NCI-H1417 (cell line): ENCODE measurements around the gene VPS25.

Experiments
- DNase-seq, 3 experiments: peaks; one replicate each; lab custom pipeline; 2025; lab: John Stamatoyannopoulos, UW

VPS25 gene

GRCh38 chr17:42795465-42795864 lies 22.2 kb downstream of the VPS25 start:
- DNase-seq, result no peak

DNA sequence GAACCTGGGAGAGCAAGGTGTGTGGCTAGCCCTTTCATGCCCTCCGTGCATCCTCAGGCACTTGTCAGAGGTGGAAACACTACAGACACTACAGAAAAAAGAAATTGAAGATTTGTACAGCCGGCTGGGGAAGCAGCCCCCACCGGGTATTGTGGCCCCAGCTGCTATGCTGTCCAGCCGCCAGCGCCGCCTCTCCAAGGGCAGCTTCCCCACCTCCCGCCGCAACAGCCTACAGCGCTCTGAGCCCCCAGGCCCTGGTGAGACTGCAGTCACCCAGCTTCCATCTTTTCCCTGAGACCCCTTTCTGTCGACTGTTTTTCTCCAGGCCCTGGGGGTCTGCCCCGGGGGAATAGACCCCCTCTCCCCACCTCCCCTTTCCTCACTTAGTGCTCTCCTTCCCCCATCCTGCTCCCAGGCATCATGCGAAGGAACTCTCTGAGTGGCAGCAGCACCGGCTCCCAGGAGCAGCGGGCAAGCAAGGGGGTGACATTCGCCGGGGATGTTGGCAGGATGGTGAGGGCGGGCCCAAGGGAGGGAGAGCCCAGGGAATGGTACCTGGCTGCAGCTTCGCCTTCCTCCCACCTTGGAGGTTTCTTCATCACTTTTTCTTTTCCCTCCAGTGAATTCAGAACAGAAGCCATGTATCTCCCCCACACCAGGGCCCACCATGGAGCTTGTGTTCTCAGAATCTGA lies 23.0 kb downstream of the VPS25 start:
- no peak for DNase-seq

DNA sequence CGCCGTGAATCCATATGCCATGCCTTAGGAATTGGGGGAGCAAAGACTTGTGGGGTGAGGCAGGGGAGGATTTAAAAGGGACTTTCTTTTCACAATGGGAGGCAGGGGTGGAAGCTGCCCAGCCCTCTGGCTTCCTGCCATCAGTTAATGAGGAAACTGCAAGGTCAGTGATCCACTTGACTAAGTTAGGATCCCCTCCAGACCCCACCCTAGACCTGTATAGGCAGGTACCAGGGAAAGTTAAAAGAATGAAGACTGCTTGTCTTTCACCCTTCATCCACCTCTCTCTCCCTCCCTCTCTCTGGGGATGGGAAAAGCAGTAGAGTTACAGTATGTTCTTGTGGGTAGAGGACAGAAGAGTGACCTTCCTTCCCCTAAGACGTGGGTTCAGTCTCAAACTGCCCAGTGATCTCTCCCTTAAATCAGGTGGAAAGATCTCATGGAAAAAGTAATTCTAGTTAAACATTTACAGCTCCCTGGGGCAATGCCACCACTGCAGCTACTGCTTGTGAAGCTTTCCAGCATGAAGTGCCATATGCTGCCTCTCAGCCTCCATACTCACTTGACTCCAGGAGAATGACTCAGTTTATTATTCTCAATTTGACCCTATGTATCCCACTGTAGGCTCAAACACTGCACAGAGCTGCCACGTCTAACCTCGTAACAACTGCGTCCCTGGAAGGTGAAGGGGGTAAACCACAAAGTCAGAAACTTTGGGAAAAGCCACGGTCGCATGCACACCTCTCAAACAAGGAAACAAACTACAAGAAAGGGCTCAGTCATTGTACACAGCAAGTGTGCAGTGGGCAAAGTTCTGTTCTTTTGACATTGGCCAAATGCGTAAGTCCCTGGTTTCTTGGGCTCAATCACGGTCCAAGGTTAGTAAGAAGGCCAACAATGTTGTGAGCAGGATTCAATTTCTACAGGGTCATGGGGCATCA lies 24.1 kb downstream of the VPS25 start:
- no peak for DNase-seq

GRCh38 chr17:42798011-42798382 lies 24.7 kb downstream of the VPS25 start:
- DNase-seq, result peak in 1 of 3 experiments; percentile 33

DNA sequence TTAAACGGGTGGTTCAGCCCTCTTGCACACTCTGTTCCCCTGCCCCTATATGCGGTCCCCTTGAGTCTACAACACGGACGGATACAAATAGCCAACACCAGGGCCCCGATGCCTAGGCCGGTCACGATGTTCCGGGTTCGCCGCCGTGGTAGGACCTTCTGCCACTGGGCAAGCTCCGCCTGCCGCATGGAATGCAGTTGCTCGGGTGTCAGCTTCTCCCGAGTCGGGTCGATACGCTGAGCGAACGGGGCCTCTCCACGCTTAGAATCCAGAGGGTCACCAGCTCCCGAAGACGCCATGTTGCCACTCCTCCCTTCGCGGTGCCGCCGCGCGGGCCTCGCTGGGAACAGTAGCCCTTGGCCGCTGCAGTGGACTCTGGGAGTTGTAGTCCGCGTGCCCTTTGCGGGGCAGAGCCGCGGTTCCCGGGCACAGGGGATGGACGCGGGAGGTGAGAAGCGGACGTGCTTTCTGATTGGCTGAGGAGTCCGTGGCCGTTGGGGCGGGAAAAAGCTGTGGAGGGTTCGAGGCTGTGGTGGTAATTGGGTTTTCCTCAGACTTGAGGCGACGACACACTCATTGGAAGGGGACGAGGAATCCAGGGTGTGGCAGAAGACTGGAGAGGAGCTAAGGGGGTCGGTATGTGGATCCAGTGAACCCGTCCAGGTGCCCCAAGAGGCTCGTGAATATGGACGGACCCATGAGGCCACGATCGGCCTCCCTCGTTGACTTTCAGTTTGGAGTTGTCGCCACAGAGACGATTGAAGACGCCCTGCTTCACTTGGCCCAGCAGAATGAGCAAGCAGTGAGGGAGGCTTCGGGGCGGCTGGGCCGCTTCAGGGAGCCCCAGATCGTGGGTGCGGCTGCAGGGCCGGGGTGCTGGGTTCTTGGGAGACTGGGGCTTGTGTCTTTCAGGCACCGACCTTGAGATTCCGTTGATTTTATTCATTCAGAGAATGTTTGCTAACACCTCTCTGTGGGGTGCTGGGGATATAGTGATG lies 25.4 kb downstream of the VPS25 start, which contains the start of the genes CNTD1 and COA3:
Gene CNTD1, plus strand, starts transcription at position 479 of the 998 bp plus-strand sequence. Its CDS starts 207 bp downstream, at position 686.
Gene COA3, minus strand, starts transcription at position 322 of the 998 bp plus-strand sequence. Its CDS starts 23 bp downstream, at position 299.
- peak; percentile 74 to 89 (median 84) for DNase-seq

DNA sequence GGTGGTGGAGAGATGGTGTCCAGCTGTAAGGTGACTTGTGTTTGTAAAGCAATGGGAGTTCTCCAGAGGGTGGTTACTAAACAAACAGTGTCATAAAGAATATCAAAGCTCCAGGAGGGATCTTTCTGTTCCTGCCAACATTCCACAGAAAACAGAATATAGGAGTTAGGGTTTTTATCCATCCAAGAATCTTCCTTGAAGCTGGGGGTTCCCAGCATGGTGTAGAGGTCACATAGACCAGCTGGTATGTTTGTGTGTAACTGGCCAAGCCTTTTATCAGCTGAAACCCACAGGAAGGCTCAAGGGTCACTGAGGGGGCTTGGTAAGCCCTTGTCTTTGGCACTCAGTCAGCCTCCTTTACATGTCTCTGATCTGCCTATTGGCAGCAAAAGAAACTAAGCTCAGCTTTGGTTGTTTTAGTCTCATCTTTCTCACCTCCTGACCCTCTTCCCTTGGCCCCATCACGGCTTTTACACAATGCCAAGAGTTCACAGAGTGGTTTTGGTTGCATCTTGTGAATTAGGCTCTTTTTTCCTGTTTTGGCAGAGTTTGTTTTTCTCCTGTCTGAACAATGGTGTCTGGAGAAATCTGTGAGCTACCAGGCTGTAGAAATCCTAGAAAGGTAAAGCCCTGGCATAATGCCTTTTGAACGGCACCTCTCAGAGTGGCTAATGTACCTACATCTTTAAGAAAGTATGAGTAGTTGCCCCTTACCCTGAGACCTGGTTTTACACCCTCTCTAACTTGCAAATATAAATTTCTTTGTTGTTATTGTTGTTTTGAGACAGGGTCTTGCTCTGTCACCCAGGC lies 30.0 kb downstream of the VPS25 start:
- peak in 1 of 3 experiments; percentile 12 for DNase-seq

DNA sequence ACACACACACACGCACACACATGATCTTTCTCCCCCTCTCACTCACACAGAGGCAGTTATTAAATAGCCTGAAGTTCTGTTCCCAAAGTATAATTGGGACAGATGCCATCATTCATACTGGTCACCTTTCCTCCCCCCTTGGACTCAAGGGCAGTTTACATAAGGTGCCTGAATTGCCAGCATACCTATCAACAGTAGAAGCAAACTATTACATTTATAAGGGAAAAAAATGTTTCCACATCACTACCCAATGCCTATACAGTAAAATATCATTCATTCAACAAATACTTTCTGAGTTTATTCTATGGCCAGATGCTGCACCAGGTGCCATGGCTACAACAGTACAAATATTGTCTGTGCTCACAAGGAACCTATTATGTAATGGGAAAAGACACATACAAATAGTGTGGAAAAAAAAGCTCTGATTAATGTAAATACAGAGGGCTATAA lies 31.7 kb downstream of the VPS25 start:
- peak in 2 of 3 experiments; percentile 35 to 73 for DNase-seq

DNA sequence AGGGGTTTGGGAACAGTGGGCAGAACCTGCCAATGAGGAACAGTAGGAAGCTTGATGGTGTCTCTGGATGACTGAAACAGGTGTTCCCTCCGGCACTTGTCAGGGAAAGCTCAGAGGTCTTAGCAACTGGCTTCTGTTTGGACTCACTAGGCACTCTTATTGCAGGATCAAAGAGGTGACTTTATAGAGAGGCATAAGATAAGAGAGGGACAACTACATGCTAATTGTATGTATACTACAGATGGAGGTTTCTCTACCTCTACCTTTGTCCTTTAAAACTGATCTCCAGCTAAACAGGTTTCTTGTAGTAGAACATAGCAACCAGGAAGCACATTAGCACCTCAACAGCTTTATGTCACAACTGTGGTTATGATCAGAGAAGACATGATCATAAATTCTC lies 33.0 kb downstream of the VPS25 start:
- no peak for DNase-seq

DNA sequence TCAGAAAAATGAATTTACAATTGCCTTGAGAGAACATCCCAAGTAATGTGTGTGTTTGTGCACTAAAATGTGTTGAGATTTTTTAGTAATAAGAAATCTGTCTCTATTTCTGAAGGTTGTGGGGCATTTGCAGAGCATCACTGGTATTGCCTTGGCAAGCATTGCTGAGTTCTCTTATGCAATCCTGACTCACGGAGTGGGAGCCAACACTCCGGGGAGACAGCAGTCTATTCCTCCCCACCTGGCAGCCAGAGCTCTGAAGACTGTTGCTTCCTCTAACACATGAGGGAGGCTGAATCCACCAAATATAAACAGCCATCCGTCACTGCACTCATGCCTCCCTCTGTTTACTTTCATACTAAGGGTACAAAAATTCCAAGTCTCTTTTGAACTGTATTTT lies 36.0 kb downstream of the VPS25 start:
- no peak for DNase-seq

DNA sequence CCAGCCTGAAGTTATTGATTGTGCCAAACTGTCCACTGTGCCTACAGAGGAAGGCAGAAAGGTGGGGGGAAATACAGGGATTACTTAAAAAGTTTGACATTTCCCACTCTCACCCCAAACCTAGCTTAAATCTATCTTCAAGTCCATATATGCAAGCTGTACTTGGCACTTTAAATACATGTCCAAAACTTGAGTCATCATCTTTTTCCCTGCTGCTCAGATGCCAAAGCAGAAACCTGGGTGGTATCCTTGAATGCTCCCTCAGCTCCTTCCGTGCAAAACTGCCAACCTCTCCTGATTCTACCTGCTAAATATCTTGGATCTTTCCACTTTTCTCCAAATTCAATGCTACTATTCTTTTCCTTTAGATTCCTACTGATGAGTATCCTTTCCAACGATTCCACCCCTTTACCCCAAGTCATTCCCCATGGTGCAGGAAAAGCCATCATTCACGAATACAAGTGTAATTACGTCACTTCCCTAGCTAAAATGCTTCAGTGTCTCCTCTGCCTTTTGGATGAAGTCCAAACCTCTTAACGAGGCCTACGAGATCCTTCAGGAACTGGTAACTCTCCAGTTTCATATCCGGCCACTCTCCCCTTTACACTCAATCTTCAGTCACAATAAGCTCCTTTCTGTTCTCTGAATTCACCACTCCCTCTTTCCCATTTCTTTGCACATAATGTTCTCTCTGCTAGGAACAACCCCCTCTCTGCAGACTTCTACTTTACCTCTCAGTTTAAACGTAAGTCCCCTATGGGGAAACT lies 41.6 kb downstream of the VPS25 start:
- DNase-seq, result no peak

DNA sequence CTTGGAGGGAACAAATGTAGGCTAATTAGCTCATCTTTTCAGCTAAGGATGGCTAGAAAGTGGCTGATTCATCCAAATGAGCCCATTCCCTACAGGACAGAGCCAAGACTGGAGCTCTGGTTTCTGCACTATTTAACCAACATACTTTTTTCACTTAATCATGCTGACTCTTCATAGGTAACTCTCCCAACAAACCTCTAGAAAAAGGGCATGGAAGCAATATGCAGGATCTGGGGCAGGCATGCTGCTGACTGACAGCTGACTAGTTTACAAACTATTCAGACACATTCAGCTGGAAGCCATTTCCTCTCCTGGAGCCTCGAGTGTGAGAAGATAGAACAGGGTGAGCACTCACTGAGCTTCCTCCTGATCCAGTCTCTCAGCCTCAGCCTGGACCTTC lies 44.6 kb downstream of the VPS25 start:
- no peak for DNase-seq

DNA sequence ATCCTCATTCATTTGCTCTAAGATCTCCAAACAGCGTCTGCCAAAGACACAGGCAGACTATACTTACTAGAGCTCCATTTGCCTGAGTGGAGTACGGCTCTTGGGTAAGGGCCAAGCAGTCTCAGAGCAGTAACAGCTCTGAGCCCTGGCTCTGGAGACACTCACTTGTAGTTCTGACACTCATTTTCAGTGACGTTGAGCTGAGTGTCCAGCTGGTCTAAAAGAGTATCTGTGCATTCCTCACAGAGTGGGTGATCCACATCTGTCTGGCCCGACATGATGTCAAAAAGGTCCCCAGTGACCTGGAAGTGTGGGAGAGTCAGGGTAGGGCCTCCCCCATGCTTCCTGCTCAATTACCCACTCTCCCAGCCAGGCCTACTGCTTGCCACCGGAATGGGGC lies 45.1 kb downstream of the VPS25 start:
- DNase-seq, result no peak

DNA sequence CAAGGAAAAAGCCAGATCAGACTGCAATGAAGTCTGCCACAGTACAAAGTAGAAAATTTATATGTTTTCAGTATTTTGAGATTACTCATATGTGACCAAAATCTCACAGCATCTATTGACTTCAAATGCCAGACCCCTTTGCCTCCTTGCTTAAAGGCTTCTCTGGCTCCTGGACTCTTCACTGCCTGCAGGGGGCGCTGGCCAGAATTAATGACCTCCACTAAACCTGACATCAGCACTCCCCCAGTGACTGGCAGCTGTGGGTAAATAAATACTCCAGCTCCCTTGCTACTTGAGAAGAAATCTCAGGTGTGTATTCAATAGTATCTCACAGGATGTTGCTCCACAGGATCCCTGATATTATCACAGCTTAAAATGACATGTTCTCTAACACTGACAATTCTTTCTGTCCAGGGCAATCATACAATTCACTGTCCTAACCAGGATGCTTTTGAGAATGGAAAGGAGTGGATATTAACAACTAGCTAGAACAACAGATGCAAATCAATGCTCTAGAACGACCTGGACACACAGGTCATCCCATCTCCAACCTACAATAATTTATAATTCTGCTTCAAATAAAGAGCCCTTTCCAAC lies 46.8 kb downstream of the VPS25 start:
- peak; percentile 18 to 68 (median 22) for DNase-seq

DNA sequence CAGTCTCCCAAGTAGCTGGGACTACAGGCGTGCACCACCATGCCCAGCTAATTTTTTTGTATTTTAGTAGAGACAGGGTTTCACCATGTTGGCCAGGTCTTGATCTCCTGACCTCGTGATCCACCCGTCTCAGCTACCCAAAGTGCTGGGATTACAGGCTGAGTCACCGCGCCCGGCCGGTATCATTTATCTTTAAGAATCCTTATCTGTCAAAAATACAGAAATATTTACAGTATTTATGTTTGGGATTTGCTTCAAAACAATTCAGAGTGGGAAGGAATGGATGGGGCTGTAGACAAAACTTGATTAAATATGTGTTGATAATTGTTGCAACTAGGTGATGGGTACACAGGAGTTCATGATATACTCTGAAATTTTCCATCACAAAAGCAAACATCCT lies 47.9 kb downstream of the VPS25 start:
- no peak for DNase-seq

- no peak for DNase-seq
Measured at GRCh38 chr17:42827472-42827871, 54.2 kb downstream of the VPS25 start.
